Tibial nerve (tissue), 4 donors: ENCODE data around the gene MTX2. TPM values are rescaled to one million over a fixed set of nuclear protein-coding genes. Genes with fewer than 3 reads are reported as not detected.

Experiments
- DNase-seq, 2 donors: peaks; one replicate each; pipeline ENCODE4 v3.0.0-alpha.2; 2019; ENCODE audit warnings: low spot score in 2 of 2
- H3K27ac ChIP-seq, 4 donors: fragments of 200-600 bp; sonication (generic) in 3 of 4; one replicate each; pipeline ENCODE4 v1.5.1; 2017 to 2019; ENCODE audit warnings: mild to moderate bottlenecking in 1 of 4
- H3K27me3 ChIP-seq, 2 donors: fragments of 200-600 bp; sonication (generic) in 1 of 2; one replicate each; pipeline versions ENCODE4 v1.5.1 to v1.6.0; 2017 to 2019
- H3K36me3 ChIP-seq, 3 donors: fragments of 200-600 bp; sonication (generic); one replicate each; pipeline ENCODE4 v1.5.1; 2018 to 2019
- H3K4me1 ChIP-seq, 4 donors: fragments of 200-600 bp; sonication (generic) in 3 of 4; one replicate each; pipeline ENCODE4 v1.5.1; 2017 to 2019
- H3K4me3 ChIP-seq, 4 donors: fragments of 200-600 bp; sonication (generic) in 3 of 4; one replicate each; pipeline ENCODE4 v1.5.1; 2017 to 2019; ENCODE audit warnings: mild to moderate bottlenecking in 1 of 4, moderate library complexity in 1 of 4
- H3K9me3 ChIP-seq, 4 donors: fragments of 200-600 bp; sonication (generic) in 3 of 4; one replicate each; pipeline ENCODE4 v1.5.1; 2017 to 2019
- EP300 ChIP-seq, 2 donors: sonication (generic); formaldehyde crosslinking; IDR thresholded peaks; one replicate each; pipeline ENCODE4 v1.6.1; 2017; ENCODE audit warnings: antibody characterized with exemption in 2 of 2, mild to moderate bottlenecking in 1 of 2
- POLR2A ChIP-seq, 2 donors: fragments of 450-650 bp; IDR thresholded peaks; one replicate each; pipeline ENCODE4 v1.6.1; 2017; ENCODE audit warnings: antibody characterized with exemption in 2 of 2, mild to moderate bottlenecking in 2 of 2, moderate library complexity in 2 of 2
- WGBS, 2 donors: methylation state at CpG; one replicate each; pipeline ENCODE4 v1.1.5; 2018; 5-methylcytosine and 5-hydroxymethylcytosine counted together
- total RNA-seq, 4 donors: library from RNA; depleted of rRNA; stranded (reverse); fragments of >200 nt; gene quantifications; one replicate each; pipeline ENCODE4 v1.1.0, GENCODE V29; 2016
- TF ChIP-seq, protein P1 (sequence below), 5 experiments: fragments of 200-600 bp in 3 of 5; fragments of 450-650 bp in 2 of 5; sonication (generic) in 3 of 5; IDR thresholded peaks; one replicate each; pipeline ENCODE4 v1.5.1; 2016 to 2019; ENCODE audit warnings: antibody characterized with exemption in 5 of 5, mild to moderate bottlenecking in 3 of 5, moderate library complexity in 2 of 5

Gene MTX2
- total RNA-seq, 4 donors from 2014 or later, result 18.8 to 22.4 (median 21.9) TPM

GRCh38 chr2:176317623-176318065 is 48.4 kb downstream of the MTX2 start:
- 45 to 58% methylated on average over 1 of the region's 1 CpG for WGBS, 2 donors
- no peaks in the 10 kb centered on the region for H3K9me3 ChIP-seq
- TF ChIP-seq, protein P1, sequence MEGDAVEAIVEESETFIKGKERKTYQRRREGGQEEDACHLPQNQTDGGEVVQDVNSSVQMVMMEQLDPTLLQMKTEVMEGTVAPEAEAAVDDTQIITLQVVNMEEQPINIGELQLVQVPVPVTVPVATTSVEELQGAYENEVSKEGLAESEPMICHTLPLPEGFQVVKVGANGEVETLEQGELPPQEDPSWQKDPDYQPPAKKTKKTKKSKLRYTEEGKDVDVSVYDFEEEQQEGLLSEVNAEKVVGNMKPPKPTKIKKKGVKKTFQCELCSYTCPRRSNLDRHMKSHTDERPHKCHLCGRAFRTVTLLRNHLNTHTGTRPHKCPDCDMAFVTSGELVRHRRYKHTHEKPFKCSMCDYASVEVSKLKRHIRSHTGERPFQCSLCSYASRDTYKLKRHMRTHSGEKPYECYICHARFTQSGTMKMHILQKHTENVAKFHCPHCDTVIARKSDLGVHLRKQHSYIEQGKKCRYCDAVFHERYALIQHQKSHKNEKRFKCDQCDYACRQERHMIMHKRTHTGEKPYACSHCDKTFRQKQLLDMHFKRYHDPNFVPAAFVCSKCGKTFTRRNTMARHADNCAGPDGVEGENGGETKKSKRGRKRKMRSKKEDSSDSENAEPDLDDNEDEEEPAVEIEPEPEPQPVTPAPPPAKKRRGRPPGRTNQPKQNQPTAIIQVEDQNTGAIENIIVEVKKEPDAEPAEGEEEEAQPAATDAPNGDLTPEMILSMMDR (IDR thresholded peaks at IDR 0.05), result no peak
- TF ChIP-seq EP300 (IDR thresholded peaks at IDR 0.05), result no peak
- TF ChIP-seq POLR2A (IDR thresholded peaks at IDR 0.05), result no peak

DNA sequence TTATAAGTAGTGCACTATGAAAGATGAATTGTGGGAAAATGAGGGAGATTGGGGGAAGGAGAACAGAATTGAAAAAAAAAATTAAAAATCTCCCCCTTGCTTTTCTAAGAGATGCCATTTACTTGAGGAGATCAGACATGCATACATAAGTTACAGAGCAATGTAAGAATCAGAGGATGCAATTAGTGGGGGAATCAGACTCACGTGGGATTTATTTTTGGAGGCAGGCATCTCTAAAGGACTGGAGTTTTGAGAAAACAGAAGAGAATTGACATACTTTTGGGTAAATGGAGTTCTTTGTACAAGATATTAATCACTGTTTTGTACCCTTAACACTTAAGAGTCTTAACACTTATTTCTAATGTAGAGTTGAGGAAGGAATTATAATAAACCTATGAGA is 52.7 kb downstream of the MTX2 start:
- no peak overlapping the region for H3K4me3 ChIP-seq
- DNase-seq, result no peak
- TF ChIP-seq POLR2A (IDR thresholded peaks at IDR 0.05) (no peak), EP300 (IDR thresholded peaks at IDR 0.05) (no peak)
- TF ChIP-seq, protein P1 (IDR thresholded peaks at IDR 0.05), result no peak
- WGBS, 2 donors, result 27 to 51% methylated on average over 1 of the region's 1 CpG
- peaks cover 0 to 6% (median 0%) of the 10 kb centered on the region in 4 donors for H3K4me1 ChIP-seq
- H3K36me3 ChIP-seq, result no peaks in the 10 kb centered on the region
- H3K27ac ChIP-seq, result no peak overlapping the region
- H3K9me3 ChIP-seq, result no peaks in the 10 kb centered on the region
- H3K27me3 ChIP-seq, result no peaks in the 10 kb centered on the region

More at GRCh38 chr2:176317623-176318065, 48.4 kb downstream of the MTX2 start:
- DNase-seq, result no peak
- no peak overlapping the region for H3K4me3 ChIP-seq
- H3K4me1 ChIP-seq, result peaks cover 0 to 3% (median 0%) of the 10 kb centered on the region in 4 donors
- no peak overlapping the region for H3K27ac ChIP-seq
- no peaks in the 10 kb centered on the region for H3K27me3 ChIP-seq
- peaks cover 0 to 9% (median 0%) of the 10 kb centered on the region in 3 donors for H3K36me3 ChIP-seq

GRCh38 chr2:176324862-176325261 is 55.6 kb downstream of the MTX2 start:
- 88 to 91% methylated on average over 3 of the region's 3 CpGs for WGBS, 2 donors
- Histone ChIP-seq H3K4me1 (peaks cover 0 to 3% (median 0%) of the 10 kb centered on the region in 4 donors), H3K36me3 (peaks cover 0 to 10% (median 0%) of the 10 kb centered on the region in 3 donors), H3K27me3 (no peaks in the 10 kb centered on the region), H3K9me3 (no peaks in the 10 kb centered on the region), H3K27ac (no peak overlapping the region), H3K4me3 (no peak overlapping the region)
- TF ChIP-seq, protein P1 (IDR thresholded peaks at IDR 0.05), result no peak
- TF ChIP-seq POLR2A (IDR thresholded peaks at IDR 0.05) (no peak), EP300 (IDR thresholded peaks at IDR 0.05) (no peak)
- DNase-seq, result no peak

DNA sequence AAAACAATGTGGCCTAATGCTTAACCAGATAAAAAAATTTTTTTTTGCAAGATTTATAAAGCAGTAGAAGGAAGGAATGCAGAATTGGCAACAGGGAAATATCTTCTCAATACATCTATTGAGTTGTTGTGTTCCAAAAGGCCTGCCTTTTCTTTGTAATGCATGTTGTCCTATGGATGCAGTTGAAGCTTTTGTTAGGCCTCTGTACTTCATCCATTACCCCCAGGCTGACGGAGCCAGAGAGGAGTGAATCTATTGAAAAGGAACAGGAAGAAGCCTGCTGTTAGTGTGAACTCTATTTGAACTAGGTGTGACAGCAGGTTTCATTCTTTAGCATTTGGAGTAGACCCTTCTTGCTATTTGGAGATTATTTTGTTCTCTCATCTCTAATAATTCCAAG is 56.5 kb downstream of the MTX2 start:
- Histone ChIP-seq H3K36me3 (peaks cover 0 to 10% (median 0%) of the 10 kb centered on the region in 3 donors), H3K27ac (no peak overlapping the region), H3K4me3 (no peak overlapping the region), H3K9me3 (no peaks in the 10 kb centered on the region), H3K4me1 (peaks cover 0 to 3% (median 0%) of the 10 kb centered on the region in 4 donors), H3K27me3 (no peaks in the 10 kb centered on the region)
- WGBS, 2 donors, result 58 to 59% methylated on average over 1 of the region's 1 CpG
- TF ChIP-seq POLR2A (IDR thresholded peaks at IDR 0.05) (no peak), EP300 (IDR thresholded peaks at IDR 0.05) (no peak)
- TF ChIP-seq, protein P1 (IDR thresholded peaks at IDR 0.05), result no peak
- DNase-seq, result no peak

DNA sequence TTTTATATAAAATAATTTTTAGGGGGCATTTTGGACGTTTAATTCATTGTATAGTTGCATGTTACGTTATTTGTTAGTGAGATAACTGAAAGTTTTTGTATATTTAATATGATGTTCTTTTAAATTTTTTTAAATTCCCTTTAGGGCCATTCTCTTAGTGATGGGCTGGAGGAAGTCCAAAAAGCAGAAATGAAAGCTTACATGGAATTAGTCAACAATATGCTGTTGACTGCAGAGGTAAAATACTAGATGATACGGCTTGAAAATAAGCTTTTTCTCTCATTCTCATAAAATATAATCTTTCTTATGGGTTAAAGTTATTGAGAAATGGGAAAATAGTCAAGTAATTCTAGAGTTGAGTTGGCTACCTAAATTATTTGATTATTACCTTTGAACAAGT is 58.9 kb downstream of the MTX2 start:
- TF ChIP-seq EP300 (IDR thresholded peaks at IDR 0.05), result no peak
- TF ChIP-seq, protein P1 (IDR thresholded peaks at IDR 0.05), result no peak
- no peak for TF ChIP-seq POLR2A (IDR thresholded peaks at IDR 0.05)
- Histone ChIP-seq H3K4me1 (peaks cover 0 to 2% (median 0%) of the 10 kb centered on the region in 4 donors), H3K4me3 (no peak overlapping the region), H3K27ac (no peak overlapping the region), H3K27me3 (no peaks in the 10 kb centered on the region), H3K9me3 (no peaks in the 10 kb centered on the region), H3K36me3 (peaks cover 0 to 10% (median 0%) of the 10 kb centered on the region in 3 donors)
- DNase-seq, result no peak
- WGBS, 2 donors, result 72 to 79% methylated on average over 3 of the region's 3 CpGs
